ENCODE data around the gene FZD2. TPM values are rescaled to one million over a fixed set of nuclear protein-coding genes. Genes with fewer than 3 reads are reported as not detected.
"Not testable (repeated sequence)": the region's sequence is repeated elsewhere in the genome, so short reads cannot be mapped to it uniquely, and the experiment has no call there.

The FZD2 gene
- 0.30 and 0.52 TPM in 2 replicates for total RNA-seq

- intact Hi-C loops (cut with micrococcal nuclease): no loop called here
Measured at GRCh38 chr17:44556832-44557606, at the start of gene FZD2. TSS of gene FZD2 (plus strand) at chr17:44557484. CDS start at chr17:44557689, 205 bp downstream.

GRCh38 chr17:44511241-44512134 lies 45.8 kb upstream of the FZD2 start:
- intact Hi-C loops (cut with micrococcal nuclease): not testable (repeated sequence)

GRCh38 chr17:44518032-44518431 lies 39.3 kb upstream of the FZD2 start:
- intact Hi-C loops (cut with micrococcal nuclease): no loop called here

- intact Hi-C loops (cut with micrococcal nuclease): no loop called here
Measured at GRCh38 chr17:44522883-44523671, 34.2 kb upstream of the FZD2 start.

GRCh38 chr17:44523672-44523972 lies 33.7 kb upstream of the FZD2 start:
- intact Hi-C loops (cut with micrococcal nuclease): no loop called here

- intact Hi-C loops (cut with micrococcal nuclease): no loop called here
Measured at GRCh38 chr17:44527102-44527501, 30.2 kb upstream of the FZD2 start.

- intact Hi-C loops (cut with micrococcal nuclease): no loop called here
Measured at GRCh38 chr17:44527954-44528353, 29.3 kb upstream of the FZD2 start.

GRCh38 chr17:44529864-44530263 lies 27.4 kb upstream of the FZD2 start:
- intact Hi-C loops (cut with micrococcal nuclease): no loop called here

- intact Hi-C loops (cut with micrococcal nuclease): no loop called here
Measured at GRCh38 chr17:44530896-44531418, 26.3 kb upstream of the FZD2 start.

- intact Hi-C loops (cut with micrococcal nuclease): no loop called here
Measured at GRCh38 chr17:44533533-44534246, 23.6 kb upstream of the FZD2 start.

GRCh38 chr17:44536090-44536953 lies 21.0 kb upstream of the FZD2 start:
- intact Hi-C loops (cut with micrococcal nuclease): no loop called here

- intact Hi-C loops (cut with micrococcal nuclease): not testable (repeated sequence)
Measured at GRCh38 chr17:44537922-44538321, 19.4 kb upstream of the FZD2 start.

- intact Hi-C loops (cut with micrococcal nuclease): no loop called here
Measured at GRCh38 chr17:44539673-44540072, 17.6 kb upstream of the FZD2 start.

- intact Hi-C loops (cut with micrococcal nuclease): no loop called here
Measured at GRCh38 chr17:44540246-44541084, 16.8 kb upstream of the FZD2 start.

GRCh38 chr17:44541884-44542581 lies 15.3 kb upstream of the FZD2 start:
- intact Hi-C loops (cut with micrococcal nuclease): no loop called here

- intact Hi-C loops (cut with micrococcal nuclease): no loop called here
Measured at GRCh38 chr17:44543213-44543904, 13.9 kb upstream of the FZD2 start.

- intact Hi-C loops (cut with micrococcal nuclease): no loop called here
Measured at GRCh38 chr17:44543905-44544523, 13.3 kb upstream of the FZD2 start.
